K562 (cell line): ENCODE data around the gene BOLA1. TPM values are rescaled to one million over a fixed set of nuclear protein-coding genes. Genes with fewer than 3 reads are reported as not detected.

Experiments
- CHD4 ChIP-seq: fragments of 200-600 bp; sonication (generic); IDR thresholded peaks from 3 replicates; pipeline ENCODE4 v1.6.1; 2012; ENCODE audit warnings: low read depth, mild to moderate bottlenecking, mixed read lengths, low read length, inconsistent platforms; ENCODE audit not compliant: insufficient read depth, insufficient replicate concordance, poor library complexity, severe bottlenecking
- GTF2A2 ChIP-seq: IDR thresholded peaks from 2 replicates; pipeline ENCODE4 v1.6.1; 2016; ENCODE audit warnings: mild to moderate bottlenecking, missing genetic modification characterization, missing compliant biosample characterization
- HLTF ChIP-seq: fragments of 450-650 bp; IDR thresholded peaks from 2 replicates; pipeline ENCODE4 v1.6.1; 2016
- HMGXB4 ChIP-seq: sonication (generic); formaldehyde crosslinking; IDR thresholded peaks from 2 replicates; pipeline ENCODE4 v1.8.1; 2023; ENCODE audit warnings: mild to moderate bottlenecking, missing genetic modification reagents
- HNRNPK ChIP-seq: fragments of 200-400 bp; formaldehyde crosslinking; IDR thresholded peaks from one replicate; pipeline ENCODE4 v1.6.1; 2018; ENCODE audit warnings: mild to moderate bottlenecking, low read depth, low read length; ENCODE audit not compliant: poor library complexity, severe bottlenecking
- JUNB ChIP-seq: fragments of 450-650 bp; formaldehyde crosslinking; conservative IDR thresholded peaks from 2 replicates; pipeline ENCODE4 v1.4.0; 2020; ENCODE audit warnings: mild to moderate bottlenecking
- MAZ ChIP-seq, 2 experiments: fragments of 450-650 bp in 1 of 2; sonication (generic) in 1 of 2; formaldehyde crosslinking; IDR thresholded peaks in 1 of 2; conservative IDR thresholded peaks in 1 of 2; 2 replicates each; pipeline versions ENCODE4 v1.4.0 to v1.5.0; 2020; ENCODE audit warnings: mild to moderate bottlenecking in 1 of 2, missing genetic modification reagents in 1 of 2
- MCM2 ChIP-seq: fragments of 450-650 bp; IDR thresholded peaks from 2 replicates; pipeline ENCODE4 v1.6.1; 2017; ENCODE audit warnings: low read depth, mild to moderate bottlenecking
- NBN ChIP-seq: fragments of 450-650 bp; IDR thresholded peaks from 2 replicates; pipeline ENCODE4 v1.6.1; 2016; ENCODE audit warnings: low read depth, mild to moderate bottlenecking
- NCOA6 ChIP-seq: fragments of 450-650 bp; IDR thresholded peaks from 2 replicates; pipeline ENCODE4 v1.6.1; 2017; ENCODE audit warnings: mild to moderate bottlenecking
- PCBP2 ChIP-seq: fragments of 200-400 bp; formaldehyde crosslinking; IDR thresholded peaks from 2 replicates; pipeline ENCODE4 v1.6.1; 2018; ENCODE audit warnings: low read length, low read depth, mild to moderate bottlenecking, moderate library complexity; ENCODE audit not compliant: poor library complexity, severe bottlenecking
- POLR3A ChIP-seq: IDR thresholded peaks from 2 replicates; pipeline ENCODE4 v1.6.1; 2011; ENCODE audit warnings: borderline replicate concordance, mild to moderate bottlenecking, moderate library complexity; ENCODE audit not compliant: insufficient read length, insufficient read depth; ENCODE audit errors: extremely low read depth
- RCOR1 ChIP-seq, 2 experiments: IDR thresholded peaks; 2 replicates each; pipeline ENCODE4 v1.6.1; 2012; ENCODE audit warnings: low read depth in 2 of 2, low read length in 2 of 2, borderline replicate concordance in 1 of 2, improper control_type of control experiment in 1 of 2
- THAP7 ChIP-seq: fragments of 250-450 bp; sonication (Bioruptor Pico); IDR thresholded peaks from 2 replicates; pipeline ENCODE4 v1.5.0; 2021
- USF2 ChIP-seq: sonication (generic); formaldehyde crosslinking; IDR thresholded peaks from 2 replicates; pipeline ENCODE4 v1.5.0; 2020; ENCODE audit warnings: missing genetic modification reagents
- YY1 ChIP-seq, 3 experiments: IDR thresholded peaks; 2 replicates each; pipeline ENCODE4 v1.6.1; 2011; ENCODE audit warnings: low read length in 2 of 3, mild to moderate bottlenecking in 2 of 3, moderate library complexity in 2 of 3, borderline replicate concordance in 1 of 3, control low read depth in 1 of 3, low read depth in 1 of 3; ENCODE audit not compliant: insufficient read depth in 3 of 3, insufficient replicate concordance in 2 of 3, control insufficient read depth in 1 of 3, insufficient read length in 1 of 3; ENCODE audit errors: extremely low read depth in 1 of 3
- ZBTB1 ChIP-seq: sonication (generic); formaldehyde crosslinking; IDR thresholded peaks from 2 replicates; pipeline ENCODE4 v1.8.1; 2023; ENCODE audit warnings: missing genetic modification reagents, low read depth, mild to moderate bottlenecking, borderline replicate concordance
- ZBTB2 ChIP-seq: fragments of 450-650 bp; IDR thresholded peaks from 2 replicates; pipeline ENCODE4 v1.6.1; 2016; ENCODE audit warnings: antibody characterized with exemption
- ZNF280B ChIP-seq: fragments of 250-450 bp; sonication (Bioruptor Pico); IDR thresholded peaks from 2 replicates; pipeline ENCODE4 v1.5.1; 2021; ENCODE audit warnings: mild to moderate bottlenecking
- polyA plus RNA-seq, 8 experiments: library from polyadenylated mRNA; depleted of rRNA in 4 of 8; stranded (reverse) in 5 of 8; unstranded in 3 of 8; fragments of >200 nt; fragmentation: Nextera tagmentation in 2 of 8; fragmentation: Illumina TruSeq in 1 of 8; extraction: Ambion mirVana in 2 of 8; extraction: Trizol in 1 of 8; gene quantifications; 2 replicates each; pipeline versions ENCODE4 v1.2.1 to v1.2.3, GENCODE V29; 2011 to 2014; ENCODE audit warnings: inconsistent platforms in 1 of 8, missing spikeins in 1 of 8
- total RNA-seq, 7 experiments: library from RNA; depleted of rRNA in 6 of 7; stranded (reverse); fragments of >200 nt in 6 of 7; fragmentation: Illumina TruSeq in 2 of 7; extraction: Trizol in 2 of 7; gene quantifications; 2 replicates each; pipeline versions ENCODE4 v1.2.1 to v1.2.3, GENCODE V29; 2011 to 2021; ENCODE audit warnings: low replicate concordance in 1 of 7

The BOLA1 gene
- total and polyA plus RNA-seq, 9 of the 15 experiments (the other 6 are each of a cell fraction or from before 2014, with no cell fraction given) = 0.18 to 1.2 (median 0.40) TPM; not detected in 2

- TF ChIP-seq ZBTB2 (no peak), JUNB (no peak), PCBP2 (no peak), THAP7 (CRISPR knock-in tag) (no peak), MCM2 (no peak), RCOR1 (IDR thresholded peaks at IDR 0.05; ENCODE audit: borderline replicate concordance in 1 of 2, low read depth in 2 of 2, low read length in 2 of 2) (peak in 1 of 2 experiments; percentile 53; a peak in 1 of 4 replicates), ZNF280B (CRISPR knock-in tag) (no peak), GTF2A2 (no peak; the same call in 1 of the 2 replicates), HNRNPK (no peak), MAZ (CRISPR knock-in tag; conservative IDR thresholded peaks at IDR 0.05 in 1 of 2, IDR thresholded peaks at IDR 0.05 in 1 of 2) (peak; percentile 32 to 48), CHD4 (no peak), NBN (no peak), POLR3A (no peak), HMGXB4 (CRISPR knock-in tag) (peak; percentile 18; the same call in 1 of the 2 replicates), ZBTB1 (CRISPR knock-in tag) (peak; percentile 47; the same call in 1 of the 2 replicates), USF2 (CRISPR knock-in tag) (no peak), NCOA6 (no peak), YY1 (IDR thresholded peaks at IDR 0.05; ENCODE audit: borderline replicate concordance in 1 of 3, control insufficient read depth in 1 of 3, extremely low read depth in 1 of 3, insufficient read depth in 3 of 3, insufficient read length in 1 of 3, insufficient replicate concordance in 2 of 3, low read depth in 1 of 3, low read length in 2 of 3) (peak in 2 of 3 experiments; percentile 26 to 53), HLTF (peak; percentile 76; the same call in 1 of the 2 replicates)
Observed at GRCh38 chr1:149887456-149888246, 11.7 kb upstream of the BOLA1 start (continued).
